GM21717 (cell line): ENCODE measurements around the gene ADCY5.

Experiments
- ATAC-seq: cut with Tn5 transposase; IDR thresholded peaks from one replicate; pipeline ENCODE4 v1.9.1; 2021; ENCODE audit warnings: mild to moderate bottlenecking, moderate library complexity; ENCODE audit not compliant: unreplicated experiment

Gene ADCY5

DNA sequence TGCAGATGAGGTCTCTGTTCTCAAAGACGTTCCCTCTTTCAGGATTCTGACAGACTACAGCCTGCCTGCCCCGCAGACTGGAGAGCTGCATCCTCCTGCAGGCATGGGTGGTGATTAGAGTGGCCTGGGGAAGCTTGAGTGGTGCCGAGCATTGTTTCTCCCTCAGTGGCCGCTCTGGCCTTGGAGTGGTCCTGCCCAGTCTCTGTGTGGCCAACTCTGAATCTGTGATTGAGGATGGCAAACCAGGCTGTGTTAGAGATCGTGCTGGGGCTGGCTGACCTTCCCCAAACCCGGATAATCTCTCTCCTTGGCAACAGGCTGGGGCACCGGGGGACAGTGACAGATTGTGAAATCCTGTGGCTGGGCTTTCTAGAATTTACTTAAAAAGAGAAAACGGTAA is 11.0 kb upstream of the ADCY5 start:
- no peak for ATAC-seq

GRCh38 chr3:123458255-123458654 is 9.4 kb upstream of the ADCY5 start:
- ATAC-seq, result no peak

DNA sequence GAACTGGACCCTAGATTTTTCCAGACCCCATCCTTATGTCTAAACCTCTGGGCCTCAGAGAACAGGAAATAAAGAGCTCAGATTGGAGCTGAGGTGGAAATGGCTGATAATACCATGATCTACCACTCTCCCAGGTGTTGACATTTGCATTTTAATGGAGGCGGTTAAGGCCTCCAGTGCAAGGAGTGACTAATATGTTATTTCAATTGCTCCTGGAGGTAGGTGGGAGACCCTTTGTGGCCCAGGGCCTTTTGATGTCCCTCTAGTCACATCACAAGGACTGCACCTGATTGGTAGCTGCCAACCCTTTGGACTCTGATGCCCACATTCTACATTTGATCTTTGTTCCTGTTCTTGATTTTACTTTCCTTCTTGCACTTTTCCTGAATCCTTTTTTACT is 9.0 kb upstream of the ADCY5 start:
- no peak for ATAC-seq

- ATAC-seq, result no peak
Observed at GRCh38 chr3:123453675-123454074, 4.8 kb upstream of the ADCY5 start.

DNA sequence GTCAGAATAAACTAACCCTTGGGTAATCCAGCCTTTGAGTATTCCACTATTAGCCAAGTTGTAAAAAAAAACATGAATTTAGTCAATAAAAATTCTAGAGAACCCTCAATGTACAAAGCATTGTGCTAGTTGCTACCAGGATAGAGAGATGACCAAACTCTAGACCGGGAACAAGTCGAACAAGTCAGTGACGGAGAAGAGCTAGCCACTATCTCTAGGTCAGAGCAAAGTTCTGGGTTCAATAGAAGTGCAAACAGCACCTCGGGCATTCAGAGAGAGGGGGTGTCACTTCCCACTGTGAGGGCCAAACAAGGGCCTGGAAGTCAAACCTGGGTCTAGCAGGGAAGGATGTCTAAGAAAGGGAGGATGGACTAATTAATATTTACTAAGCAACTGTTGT is 2.3 kb upstream of the ADCY5 start:
- ATAC-seq, result no peak

- no peak for ATAC-seq
Observed at GRCh38 chr3:123449997-123450604, 1.2 kb upstream of the ADCY5 start.

DNA sequence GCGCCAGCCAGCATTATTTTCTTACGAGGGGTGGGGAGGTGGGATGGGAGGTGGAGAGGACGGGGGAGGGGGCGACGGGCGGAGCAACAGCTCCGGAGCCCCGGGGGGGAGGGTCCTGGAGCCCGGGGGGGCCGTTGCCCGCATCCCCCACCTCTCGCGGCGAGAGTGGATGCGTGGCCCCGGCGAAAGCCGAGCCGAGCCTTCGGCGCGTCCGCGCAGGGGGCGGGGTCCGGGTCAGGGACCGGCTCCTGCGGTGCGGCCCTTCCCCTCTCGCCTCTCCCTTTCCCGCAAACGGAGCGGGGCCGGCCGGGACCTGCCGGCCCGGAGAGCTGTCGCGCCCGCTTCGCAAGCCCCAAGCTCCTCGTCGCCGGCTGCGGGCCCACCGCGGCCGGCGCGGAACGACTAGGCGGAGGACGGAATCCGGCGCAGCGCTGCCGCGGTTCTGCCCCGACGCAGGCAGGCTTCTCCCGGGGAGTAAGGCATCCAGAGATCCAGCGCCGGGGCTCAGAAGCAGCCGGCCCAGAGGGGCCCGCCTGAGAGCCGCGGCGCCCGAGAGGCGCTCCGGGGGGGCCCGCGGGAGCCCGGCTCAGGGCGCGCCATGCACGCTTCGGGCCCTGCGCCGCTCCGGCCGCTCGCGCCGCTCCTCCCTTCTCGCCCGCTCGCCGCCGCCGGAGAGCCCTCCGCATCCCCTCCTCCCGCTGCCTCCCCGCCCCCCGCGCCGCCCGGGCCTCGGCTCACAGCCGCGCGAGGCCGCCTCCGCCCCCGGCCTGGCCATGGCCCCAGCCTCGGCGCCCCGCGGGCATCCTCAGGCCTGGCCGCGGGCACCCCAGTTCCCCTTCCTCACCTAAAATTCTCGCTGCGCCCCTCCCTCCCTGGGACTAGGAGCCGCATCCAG is 459 bp upstream of the ADCY5 start:
- ATAC-seq, result no peak

GRCh38 chr3:123447749-123448517 is 957 bp downstream of the ADCY5 start:
- no peak for ATAC-seq

- no peak for ATAC-seq
Observed at GRCh38 chr3:123447416-123447748, 1.5 kb downstream of the ADCY5 start.

DNA sequence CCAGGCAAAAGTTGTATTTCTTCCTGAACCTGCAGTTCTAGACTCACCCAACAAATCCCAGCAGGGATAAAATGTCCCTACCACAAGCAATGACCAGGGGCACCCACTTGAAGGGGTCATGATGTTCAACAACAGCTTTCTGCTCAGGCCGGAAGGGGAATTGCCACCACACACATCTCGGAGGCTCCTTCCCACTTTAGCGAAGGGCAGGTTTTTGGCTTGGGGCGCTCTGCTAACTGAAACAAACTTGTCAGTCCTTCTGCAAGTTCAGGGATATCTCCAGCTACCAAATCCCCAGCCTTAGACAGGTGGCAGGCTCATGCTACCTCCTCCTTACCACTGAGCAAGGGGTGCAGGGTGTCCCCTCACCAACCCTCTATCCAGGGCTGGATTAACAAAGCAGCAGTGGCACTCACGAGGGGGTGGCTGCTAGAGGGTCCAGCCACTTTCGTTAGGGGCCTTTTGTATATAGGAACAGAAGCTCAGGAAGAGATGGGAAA is 2.2 kb downstream of the ADCY5 start:
- no peak for ATAC-seq

GRCh38 chr3:123446210-123446609 is 2.7 kb downstream of the ADCY5 start:
- ATAC-seq, result no peak

- ATAC-seq, result no peak
Observed at GRCh38 chr3:123445702-123446101, 3.2 kb downstream of the ADCY5 start.

GRCh38 chr3:123444744-123445143 is 4.1 kb downstream of the ADCY5 start:
- no peak for ATAC-seq

DNA sequence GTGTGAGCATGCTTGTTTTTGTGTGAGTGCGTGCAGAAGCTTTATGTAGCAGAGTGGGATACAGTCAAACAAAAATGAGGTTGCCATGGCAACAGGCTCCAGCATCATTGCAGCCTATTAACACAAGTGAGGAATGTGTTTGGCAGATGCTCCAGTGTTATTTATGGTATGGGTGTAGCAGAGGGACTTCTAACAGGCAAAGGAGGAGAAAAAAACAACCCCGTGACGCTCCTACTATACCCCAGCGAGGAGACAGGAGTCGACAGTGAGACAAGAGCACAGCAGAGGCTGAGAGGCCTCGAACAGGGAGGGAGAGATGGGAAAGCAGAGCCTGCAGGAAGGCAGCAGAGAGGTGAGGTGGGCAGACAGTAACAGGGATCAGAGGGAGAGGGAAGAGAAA is 4.9 kb downstream of the ADCY5 start:
- no peak for ATAC-seq

DNA sequence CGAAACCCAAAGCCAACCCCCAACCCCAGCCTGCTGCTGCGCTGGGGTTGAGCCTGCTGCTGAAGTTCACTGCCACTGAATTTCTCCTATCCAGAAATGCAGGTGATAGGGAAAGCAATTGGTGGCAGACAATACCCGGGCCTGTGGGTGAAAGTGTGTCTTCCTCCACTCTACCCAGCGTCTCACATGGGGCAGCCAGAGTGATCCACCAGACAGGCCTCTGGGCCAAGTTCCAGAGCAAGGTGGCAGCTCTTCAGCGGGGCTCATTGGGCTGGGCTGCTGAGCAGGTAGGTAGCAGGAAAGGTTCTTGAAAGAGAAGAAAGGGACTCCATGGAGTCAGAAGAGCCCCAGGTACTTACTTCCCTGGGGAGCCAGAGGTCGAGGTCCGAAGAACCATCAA is 6.0 kb downstream of the ADCY5 start:
- ATAC-seq, result no peak

DNA sequence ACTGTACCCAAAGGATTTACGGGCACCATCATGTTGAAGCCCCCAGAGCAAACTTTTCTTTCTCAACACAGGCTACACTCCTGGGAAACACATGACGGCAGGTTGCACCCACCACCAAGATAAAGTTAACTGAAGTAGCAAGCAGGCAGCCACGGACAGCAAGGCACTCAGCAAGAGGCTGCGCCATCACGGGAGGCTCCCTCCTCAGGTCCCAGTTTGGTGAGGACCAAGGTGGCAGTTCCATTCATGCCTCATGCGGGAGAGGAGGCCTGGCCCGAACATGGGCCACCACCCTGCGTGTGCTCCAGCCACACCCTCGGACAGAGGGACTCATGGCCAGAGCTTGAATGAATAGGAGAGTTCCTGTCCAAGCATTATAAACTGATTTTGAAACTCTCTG is 6.8 kb downstream of the ADCY5 start:
- no peak for ATAC-seq

GRCh38 chr3:123439806-123440580 is 8.9 kb downstream of the ADCY5 start:
- no peak for ATAC-seq

DNA sequence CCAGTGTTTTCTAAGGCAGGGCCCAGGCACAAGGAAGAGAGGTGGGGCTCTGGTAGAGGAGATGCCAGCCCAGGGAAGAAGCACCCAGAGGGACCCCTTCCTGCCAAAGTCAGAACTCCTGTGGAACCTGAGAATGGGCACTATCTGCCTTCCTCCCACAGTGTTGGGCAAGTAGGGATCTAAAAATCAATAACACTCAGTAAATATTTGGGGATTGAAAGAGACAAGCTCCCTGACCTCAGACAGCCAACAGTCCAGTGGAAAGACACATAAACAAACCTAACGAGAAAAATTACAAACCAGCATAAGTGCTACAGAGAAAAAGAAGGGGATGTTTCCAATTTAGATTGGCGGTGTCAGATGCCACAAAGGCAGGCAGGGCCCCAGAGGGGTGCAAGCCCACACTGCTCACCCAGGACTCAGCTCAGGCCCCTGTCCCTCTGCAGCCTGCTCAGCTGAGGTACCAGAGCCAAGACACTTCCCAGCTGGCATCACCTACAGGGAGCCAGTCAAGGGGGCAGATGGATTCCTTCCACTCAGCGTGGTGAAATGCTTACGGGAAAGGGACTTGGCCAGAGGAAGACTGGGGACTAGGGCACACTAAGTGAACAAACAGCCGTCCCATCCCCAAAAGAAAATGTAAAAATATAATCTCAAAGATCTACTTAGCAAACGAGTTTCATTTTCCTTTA is 15.9 kb downstream of the ADCY5 start:
- no peak for ATAC-seq

DNA sequence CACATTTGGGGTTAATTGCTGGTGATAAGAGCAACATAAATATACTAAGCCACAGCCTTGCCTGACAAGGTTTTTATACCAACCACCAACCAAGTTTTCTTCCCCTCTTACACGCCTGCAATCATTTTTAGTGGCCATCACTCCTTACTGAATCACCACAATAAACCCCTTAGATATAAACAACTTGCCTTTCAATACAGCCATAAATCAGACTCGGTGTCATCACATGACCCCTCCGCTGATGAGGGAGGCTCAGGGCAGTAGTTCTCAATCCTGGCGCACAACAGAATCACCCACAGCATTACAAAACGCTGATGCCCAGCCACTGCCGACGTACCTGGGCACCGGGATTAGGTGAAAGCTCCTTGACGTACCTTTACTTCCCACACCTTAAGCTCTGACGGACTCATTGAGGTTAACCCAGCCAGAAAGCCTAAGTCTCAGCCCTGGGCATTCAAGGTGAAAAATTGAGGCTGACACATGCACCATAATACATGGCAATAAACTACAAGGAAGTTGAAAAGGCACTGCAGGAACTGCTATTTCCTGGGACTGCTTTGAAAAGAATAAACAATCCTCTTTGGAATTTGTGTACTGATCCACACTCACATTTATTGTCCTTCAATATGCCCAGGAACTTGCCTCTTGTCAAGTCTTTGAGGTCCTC is 17.1 kb downstream of the ADCY5 start:
- ATAC-seq, result no peak
